Loucy (cell line): ENCODE data around the gene AK2.

Experiments
- H2AFZ ChIP-seq: fragments of 200-600 bp; sonication (generic); 2 replicates; pipeline ENCODE4 v1.6.0; 2016; ENCODE audit warnings: antibody characterized with exemption, mild to moderate bottlenecking, low read length, moderate library complexity
- H3F3A ChIP-seq: fragments of 200-600 bp; 2 replicates; pipeline ENCODE4 v1.6.0; 2016; ENCODE audit warnings: antibody characterized with exemption, low read depth, mild to moderate bottlenecking
- H3K27me3 ChIP-seq: fragments of 200-600 bp; sonication (generic); 2 replicates; pipeline ENCODE4 v1.6.1; 2014; ENCODE audit warnings: low read length, mild to moderate bottlenecking; ENCODE audit not compliant: insufficient read depth, poor library complexity, severe bottlenecking
- H3K36me3 ChIP-seq: fragments of 200-600 bp; sonication (generic); 2 replicates; pipeline ENCODE4 v1.6.1; 2016; ENCODE audit warnings: low read length; ENCODE audit not compliant: insufficient read depth
- H3K4me1 ChIP-seq: fragments of 200-600 bp; sonication (generic); 2 replicates; pipeline ENCODE4 v1.5.1; 2014; ENCODE audit warnings: low read length, mild to moderate bottlenecking; ENCODE audit not compliant: insufficient read depth, poor library complexity, severe bottlenecking
- H3K4me2 ChIP-seq: fragments of 200-600 bp; sonication (generic); 2 replicates; pipeline ENCODE4 v1.6.0; 2014; ENCODE audit warnings: antibody characterized with exemption, low read length, low read depth, mild to moderate bottlenecking; ENCODE audit not compliant: poor library complexity, severe bottlenecking
- H3K4me3 ChIP-seq: fragments of 200-600 bp; sonication (generic); 2 replicates; pipeline ENCODE4 v1.5.1; 2014; ENCODE audit warnings: low read length, mild to moderate bottlenecking, mixed read lengths; ENCODE audit not compliant: poor library complexity, severe bottlenecking
- H3K79me2 ChIP-seq: fragments of 200-600 bp; sonication (generic); 2 replicates; pipeline ENCODE4 v1.6.1; 2014; ENCODE audit warnings: low read length; ENCODE audit not compliant: insufficient read depth
- H3K9ac ChIP-seq: fragments of 200-600 bp; sonication (generic); 2 replicates; pipeline ENCODE4 v1.6.0; 2014; ENCODE audit warnings: mild to moderate bottlenecking, low read depth, low read length, moderate library complexity; ENCODE audit not compliant: poor library complexity, severe bottlenecking
- H3K9me2 ChIP-seq: fragments of 200-600 bp; sonication (generic); replicated peaks from 2 replicates; pipeline ENCODE4 v1.6.1; 2016; ENCODE audit warnings: low read depth, low read length, mixed read lengths
- H3K9me3 ChIP-seq: fragments of 200-600 bp; sonication (generic); 2 replicates; pipeline ENCODE4 v1.6.1; 2014; ENCODE audit warnings: mild to moderate bottlenecking, antibody characterized with exemption, low read length, low read depth; ENCODE audit not compliant: insufficient read depth
- H4K20me1 ChIP-seq: fragments of 200-600 bp; sonication (generic); 2 replicates; pipeline ENCODE4 v1.6.0; 2014; ENCODE audit warnings: antibody characterized with exemption, low read length, mild to moderate bottlenecking; ENCODE audit not compliant: insufficient read depth, poor library complexity, severe bottlenecking
- CTCF ChIP-seq: fragments of 200-600 bp; sonication (generic); conservative IDR thresholded peaks from 2 replicates; pipeline ENCODE4 v1.5.1; 2014; ENCODE audit warnings: mild to moderate bottlenecking, antibody characterized with exemption, low read length
- EZH2phosphoT487 ChIP-seq: fragments of 200-600 bp; IDR thresholded peaks from 2 replicates; pipeline ENCODE4 v1.6.1; 2018; ENCODE audit warnings: antibody characterized with exemption, mild to moderate bottlenecking, moderate library complexity, borderline replicate concordance

The AK2 gene

GRCh38 chr1:33045246-33045645 lies 8.6 kb upstream of the AK2 start:
- TF ChIP-seq CTCF (no peak), EZH2phosphoT487 (no peak)
- Histone ChIP-seq H4K20me1 (no peaks in the 10 kb centered on the region), H3K9me2 (no peaks in the 10 kb centered on the region), H3K4me3 (no peak overlapping the region), H3K4me2 (no peak overlapping the region), H2AFZ (no peak overlapping the region), H3K9ac (no peak overlapping the region), H3K9me3 (no peaks in the 10 kb centered on the region), H3K4me1 (peaks cover 9% of the 10 kb centered on the region), H3K79me2 (no peaks in the 10 kb centered on the region), H3K36me3 (no peaks in the 10 kb centered on the region), H3F3A (no peaks in the 10 kb centered on the region), H3K27me3 (no peaks in the 10 kb centered on the region)

GRCh38 chr1:33043267-33044092 lies 6.8 kb upstream of the AK2 start:
- no peak overlapping the region for H3K4me2 ChIP-seq
- peaks cover 18% of the 10 kb centered on the region for H3K4me1 ChIP-seq

GRCh38 chr1:33042831-33043230 lies 6.1 kb upstream of the AK2 start:
- H3K4me1 ChIP-seq: peaks cover 18% of the 10 kb centered on the region
- no peak for TF ChIP-seq CTCF
- no peak for TF ChIP-seq EZH2phosphoT487
- H3K9me3 ChIP-seq: no peaks in the 10 kb centered on the region
- no peaks in the 10 kb centered on the region for H3K27me3 ChIP-seq
- no peak overlapping the region for H3K4me2 ChIP-seq
- H3K36me3 ChIP-seq: no peaks in the 10 kb centered on the region
- no peak overlapping the region for H3K9ac ChIP-seq
- H3K79me2 ChIP-seq: no peaks in the 10 kb centered on the region
- no peaks in the 10 kb centered on the region for H3F3A ChIP-seq
- no peak overlapping the region for H3K4me3 ChIP-seq
- H4K20me1 ChIP-seq: no peaks in the 10 kb centered on the region
- no peak overlapping the region for H2AFZ ChIP-seq
- H3K9me2 ChIP-seq: no peaks in the 10 kb centered on the region

More at GRCh38 chr1:33043267-33044092, 6.8 kb upstream of the AK2 start:
- Histone ChIP-seq H4K20me1 (no peaks in the 10 kb centered on the region), H3K27me3 (no peaks in the 10 kb centered on the region), H2AFZ (no peak overlapping the region), H3K36me3 (no peaks in the 10 kb centered on the region), H3K9me2 (no peaks in the 10 kb centered on the region), H3K79me2 (no peaks in the 10 kb centered on the region), H3F3A (no peaks in the 10 kb centered on the region), H3K9ac (no peak overlapping the region), H3K4me3 (no peak overlapping the region), H3K9me3 (no peaks in the 10 kb centered on the region)
- TF ChIP-seq EZH2phosphoT487 (no peak), CTCF (no peak)
